NCI-H2107 treated with DMSO at 0.1 percent for 48 hours (cell line): ENCODE data around the gene TMEM98.
"Not testable (repeated sequence)": the region's sequence is repeated elsewhere in the genome, so short reads cannot be mapped to it uniquely, and the experiment has no call there.

Experiments used
- DNase-seq: peaks from one replicate; lab custom pipeline; 2025; ENCODE audit not compliant: unreplicated experiment; lab: John Stamatoyannopoulos, UW

The TMEM98 gene

DNA sequence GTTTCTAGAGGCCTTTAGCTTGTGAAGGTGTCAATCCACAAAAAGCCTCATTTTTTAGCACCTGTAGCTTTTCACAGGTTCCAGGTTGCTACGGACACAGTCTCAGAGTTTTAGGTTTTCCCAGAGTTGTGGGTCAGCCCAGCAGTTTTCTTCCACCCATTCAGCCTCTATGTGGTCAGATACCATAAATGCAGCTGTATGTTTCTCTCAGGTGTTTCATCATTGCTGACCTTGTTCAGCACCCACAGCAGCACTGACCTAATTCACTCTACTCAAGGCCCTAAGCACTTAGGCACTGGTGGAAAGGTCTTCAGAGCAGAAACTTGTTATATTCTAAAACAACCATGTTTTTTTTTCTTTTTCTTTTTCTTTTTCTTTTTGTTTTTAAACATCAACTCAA lies 48.7 kb downstream of the TMEM98 start:
- DNase-seq = no peak

DNA sequence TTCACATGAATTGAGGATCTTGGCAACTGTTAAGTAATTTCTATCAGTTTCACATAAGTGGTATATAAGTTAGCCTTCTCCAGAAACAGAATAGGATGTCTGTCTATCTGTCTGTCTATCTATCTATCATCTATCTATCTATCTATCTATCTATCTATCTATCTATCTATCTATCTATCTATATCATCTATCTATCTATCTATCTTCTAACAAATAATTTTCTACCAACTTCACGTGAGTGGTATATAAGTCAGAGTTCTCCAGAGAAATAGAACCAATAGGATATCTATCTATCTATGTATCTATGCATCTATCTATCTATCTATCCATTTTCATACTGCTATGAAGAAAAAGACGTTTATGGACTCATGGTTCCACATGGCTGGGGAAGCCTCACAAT lies 52.3 kb downstream of the TMEM98 start:
- DNase-seq = no peak

DNA sequence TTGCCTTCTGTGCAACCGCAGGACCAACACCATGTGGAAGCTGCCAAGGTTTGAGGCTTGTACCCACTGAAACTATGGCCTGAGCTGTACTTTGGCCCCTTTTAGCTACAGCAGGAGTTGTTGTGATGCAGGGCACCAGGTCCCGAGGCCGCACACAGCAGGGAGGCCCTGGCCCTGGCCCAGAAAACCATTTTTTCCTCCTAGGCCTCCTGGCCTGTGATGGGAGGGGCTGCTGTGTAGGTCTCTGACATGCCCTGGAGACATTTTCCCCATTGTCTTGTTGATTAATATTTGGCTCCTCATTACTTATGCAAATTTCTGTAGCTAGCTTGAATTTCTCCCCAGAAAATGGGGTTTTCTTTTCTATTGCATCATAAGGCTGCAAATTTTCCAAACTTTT lies 53.7 kb downstream of the TMEM98 start:
- not testable (repeated sequence) for DNase-seq

GRCh38 chr17:32985050-32985756 lies 57.2 kb downstream of the TMEM98 start:
- no peak for DNase-seq

GRCh38 chr17:32987453-32987805 lies 59.5 kb downstream of the TMEM98 start:
- DNase-seq = not testable (repeated sequence)

- DNase-seq = not testable (repeated sequence)
These were observed 59.9 kb downstream of the TMEM98 start for GRCh38 chr17:32987868-32988267.

GRCh38 chr17:32988481-32989101 lies 60.6 kb downstream of the TMEM98 start:
- DNase-seq = no peak

DNA sequence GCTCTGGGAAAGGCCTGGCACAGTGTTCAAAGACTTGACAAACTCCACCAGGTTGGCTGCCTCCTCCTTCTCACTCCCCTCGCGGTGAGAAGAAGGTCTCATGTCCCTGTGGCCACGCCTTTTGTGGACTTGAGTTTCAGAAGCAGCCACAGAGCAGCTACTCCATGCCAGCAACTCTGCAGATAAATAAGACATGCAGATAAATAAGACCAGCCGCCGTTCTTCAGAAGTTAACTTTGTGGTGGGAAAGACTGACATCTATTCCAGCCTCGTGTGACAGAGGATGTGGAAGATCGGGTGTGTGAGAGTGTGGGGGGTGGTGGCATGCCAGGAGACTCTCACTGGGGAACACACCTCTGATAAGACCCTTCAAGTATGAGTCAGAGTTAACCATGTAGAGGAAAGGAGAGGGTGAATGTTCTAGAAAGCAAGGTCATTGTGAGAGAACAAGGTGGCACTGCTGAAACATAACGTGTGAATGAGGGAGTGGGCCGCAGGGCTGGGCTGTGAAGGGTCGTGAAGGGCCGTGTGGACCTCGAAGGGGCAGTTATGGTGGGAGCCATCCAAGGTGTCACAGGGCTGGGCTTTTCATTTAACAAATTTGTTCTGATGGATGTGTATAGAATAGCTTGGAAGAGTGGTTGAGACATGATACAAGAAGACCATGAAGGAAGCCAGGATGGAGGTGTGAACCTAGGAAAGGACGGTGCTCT lies 64.5 kb downstream of the TMEM98 start:
- DNase-seq = no peak

- DNase-seq = no peak
These were observed 66.0 kb downstream of the TMEM98 start for GRCh38 chr17:32993977-32994376.
